Osteocyte (in vitro differentiated cells): ENCODE results near the gene ZBTB25. TPM values are rescaled to one million over a fixed set of nuclear protein-coding genes. Genes with fewer than 3 reads are reported as not detected.
A peak's percentile ranks its signal among the peaks of the same experiment; 100 is the strongest.

ENCODE experiments used
- DNase-seq: peaks from one replicate; pipeline ENCODE4 v3.0.0; 2021; ENCODE audit warnings: mixed read lengths; ENCODE audit not compliant: unreplicated experiment; ENCODE audit errors: extremely low spot score
- H3K27ac Mint-ChIP-seq: one replicate; pipeline ENCODE4 v1.8.0; 2021; ENCODE audit warnings: mild to moderate bottlenecking, mixed read lengths; ENCODE audit not compliant: unreplicated experiment
- H3K27me3 Mint-ChIP-seq: one replicate; pipeline ENCODE4 v1.8.0; 2021; ENCODE audit warnings: mixed read lengths; ENCODE audit not compliant: unreplicated experiment
- H3K36me3 Mint-ChIP-seq: one replicate; pipeline ENCODE4 v1.8.0; 2021; ENCODE audit warnings: mixed read lengths; ENCODE audit not compliant: unreplicated experiment
- H3K4me1 Mint-ChIP-seq: one replicate; pipeline ENCODE4 v1.8.0; 2021; ENCODE audit warnings: mixed read lengths; ENCODE audit not compliant: unreplicated experiment
- H3K4me3 Mint-ChIP-seq: one replicate; pipeline ENCODE4 v1.8.0; 2021; ENCODE audit warnings: mild to moderate bottlenecking, moderate library complexity, mixed read lengths; ENCODE audit not compliant: unreplicated experiment
- H3K9me3 Mint-ChIP-seq: one replicate; pipeline ENCODE4 v1.8.0; 2021; ENCODE audit warnings: mixed read lengths; ENCODE audit not compliant: unreplicated experiment
- total RNA-seq: library from RNA; stranded (reverse); gene quantifications from 2 replicates; pipeline ENCODE4 v1.2.1, GENCODE V29; 2021
- TF ChIP-seq, protein P1 (sequence below): fragments of 200-600 bp; sonication (generic); IDR thresholded peaks from 2 replicates; pipeline ENCODE4 v1.5.0; 2021; ENCODE audit warnings: antibody characterized with exemption, mild to moderate bottlenecking, moderate library complexity

ZBTB25 gene
- total RNA-seq, 1 donor from 2014 or later: 10.9 TPM

GRCh38 chr14:64442300-64442988 is 61.2 kb downstream of the ZBTB25 start:
- Mint-ChIP-seq H3K36me3 (peaks cover 19% of the 10 kb centered on the region), H3K4me1 (peaks cover 69% of the 10 kb centered on the region), H3K4me3 (no peak overlapping the region), H3K27ac (peak overlapping the region; percentile 14), H3K27me3 (no peaks in the 10 kb centered on the region), H3K9me3 (no peaks in the 10 kb centered on the region)
- TF ChIP-seq, protein P1, sequence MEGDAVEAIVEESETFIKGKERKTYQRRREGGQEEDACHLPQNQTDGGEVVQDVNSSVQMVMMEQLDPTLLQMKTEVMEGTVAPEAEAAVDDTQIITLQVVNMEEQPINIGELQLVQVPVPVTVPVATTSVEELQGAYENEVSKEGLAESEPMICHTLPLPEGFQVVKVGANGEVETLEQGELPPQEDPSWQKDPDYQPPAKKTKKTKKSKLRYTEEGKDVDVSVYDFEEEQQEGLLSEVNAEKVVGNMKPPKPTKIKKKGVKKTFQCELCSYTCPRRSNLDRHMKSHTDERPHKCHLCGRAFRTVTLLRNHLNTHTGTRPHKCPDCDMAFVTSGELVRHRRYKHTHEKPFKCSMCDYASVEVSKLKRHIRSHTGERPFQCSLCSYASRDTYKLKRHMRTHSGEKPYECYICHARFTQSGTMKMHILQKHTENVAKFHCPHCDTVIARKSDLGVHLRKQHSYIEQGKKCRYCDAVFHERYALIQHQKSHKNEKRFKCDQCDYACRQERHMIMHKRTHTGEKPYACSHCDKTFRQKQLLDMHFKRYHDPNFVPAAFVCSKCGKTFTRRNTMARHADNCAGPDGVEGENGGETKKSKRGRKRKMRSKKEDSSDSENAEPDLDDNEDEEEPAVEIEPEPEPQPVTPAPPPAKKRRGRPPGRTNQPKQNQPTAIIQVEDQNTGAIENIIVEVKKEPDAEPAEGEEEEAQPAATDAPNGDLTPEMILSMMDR: no peak
- no peak for DNase-seq

- Mint-ChIP-seq H3K27me3 (no peaks in the 10 kb centered on the region), H3K9me3 (no peaks in the 10 kb centered on the region), H3K4me1 (peaks cover 70% of the 10 kb centered on the region), H3K36me3 (peaks cover 19% of the 10 kb centered on the region), H3K4me3 (no peak overlapping the region), H3K27ac (no peak overlapping the region)
- TF ChIP-seq, protein P1: no peak
- DNase-seq: no peak
Observed at GRCh38 chr14:64440494-64440893, 63.1 kb downstream of the ZBTB25 start.

GRCh38 chr14:64439141-64439540 is 64.5 kb downstream of the ZBTB25 start:
- no peak for DNase-seq
- TF ChIP-seq, protein P1: no peak
- H3K27ac Mint-ChIP-seq: peak overlapping the region; percentile 91
- peaks cover 57% of the 10 kb centered on the region for H3K4me1 Mint-ChIP-seq
- peaks cover 23% of the 10 kb centered on the region for H3K36me3 Mint-ChIP-seq
- no peaks in the 10 kb centered on the region for H3K27me3 Mint-ChIP-seq
- H3K9me3 Mint-ChIP-seq: no peaks in the 10 kb centered on the region
- peak overlapping the region; percentile 30 for H3K4me3 Mint-ChIP-seq

GRCh38 chr14:64438181-64438841 is 65.3 kb downstream of the ZBTB25 start:
- Mint-ChIP-seq H3K27me3 (no peaks in the 10 kb centered on the region), H3K9me3 (no peaks in the 10 kb centered on the region), H3K27ac (peak overlapping the region; percentile 91), H3K36me3 (peaks cover 21% of the 10 kb centered on the region), H3K4me1 (peaks cover 51% of the 10 kb centered on the region), H3K4me3 (peak overlapping the region; percentile 30)
- no peak for DNase-seq
- TF ChIP-seq, protein P1: no peak

DNA sequence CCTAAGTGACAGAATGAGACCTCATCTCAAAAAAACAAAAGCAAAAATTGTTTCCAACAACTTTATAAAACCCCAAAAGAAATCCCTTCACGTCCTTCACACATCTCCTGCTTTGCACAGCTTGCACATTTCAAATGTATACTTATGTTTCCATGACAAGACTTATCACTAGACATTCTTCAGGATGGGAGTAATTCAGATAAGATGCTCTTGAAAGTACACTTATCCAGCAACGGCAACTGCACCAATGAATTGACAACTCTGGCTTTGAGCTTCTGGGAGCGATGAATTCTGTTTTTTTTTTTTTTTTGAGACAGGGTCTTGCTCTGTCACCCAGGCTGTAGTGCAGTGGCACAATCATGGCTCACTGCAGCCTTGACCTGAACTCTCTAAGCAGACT is 69.1 kb downstream of the ZBTB25 start:
- no peak overlapping the region for H3K4me3 Mint-ChIP-seq
- H3K27ac Mint-ChIP-seq: no peak overlapping the region
- H3K27me3 Mint-ChIP-seq: no peaks in the 10 kb centered on the region
- TF ChIP-seq, protein P1: no peak
- H3K9me3 Mint-ChIP-seq: no peaks in the 10 kb centered on the region
- peaks cover 33% of the 10 kb centered on the region for H3K4me1 Mint-ChIP-seq
- DNase-seq: no peak
- H3K36me3 Mint-ChIP-seq: peaks cover 22% of the 10 kb centered on the region
